ENCODE measurements around the gene RAB40C.

The RAB40C gene

GRCh38 chr16:617855-618254, 28.0 kb downstream of the RAB40C start:
- no peak for DNase-seq (ENCODE audit: low spot score)

GRCh38 chr16:619476-620100, 29.7 kb downstream of the RAB40C start:
- DNase-seq (ENCODE audit: low spot score), result no peak

DNA sequence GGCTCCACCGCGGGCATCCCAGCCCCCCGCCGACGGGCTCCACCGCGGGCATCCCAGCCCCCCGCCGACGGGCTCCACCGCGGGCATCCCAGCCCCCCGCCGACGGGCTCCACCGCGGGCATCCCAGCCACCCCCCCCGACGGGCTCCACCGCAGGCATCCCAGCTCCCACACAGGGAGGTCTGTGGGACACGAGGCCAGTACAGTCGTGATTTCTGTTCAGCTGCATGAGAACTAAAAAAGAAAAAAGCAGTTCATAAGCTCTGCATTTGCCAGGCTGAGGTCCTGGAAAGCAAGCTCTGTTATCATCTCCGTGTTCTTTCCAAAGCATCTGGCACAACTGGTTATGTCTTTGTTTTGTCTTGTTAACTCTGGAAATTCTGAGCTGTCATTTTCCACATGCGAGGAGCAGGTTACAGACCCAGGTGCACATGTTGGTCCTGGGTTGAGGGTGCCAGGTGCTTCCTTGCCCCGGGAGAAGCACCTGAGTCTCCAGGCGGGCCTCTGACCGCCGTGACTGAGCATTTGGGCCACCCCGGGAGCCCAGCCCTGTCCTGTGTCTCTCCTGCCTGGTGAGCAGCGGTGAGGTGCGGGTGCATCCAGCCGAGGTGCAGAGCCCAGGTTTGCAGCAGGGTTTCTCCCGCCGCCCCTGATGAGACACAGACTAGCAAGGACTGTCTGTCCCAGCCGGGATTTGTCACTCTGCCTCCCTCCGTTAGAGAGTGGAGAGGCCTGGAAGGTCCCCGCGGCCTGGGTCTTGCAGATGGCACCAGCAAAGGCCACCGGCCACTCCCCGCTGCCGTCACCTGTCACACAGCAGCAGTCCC, 31.0 kb downstream of the RAB40C start:
- DNase-seq (ENCODE audit: low spot score), result no peak

DNA sequence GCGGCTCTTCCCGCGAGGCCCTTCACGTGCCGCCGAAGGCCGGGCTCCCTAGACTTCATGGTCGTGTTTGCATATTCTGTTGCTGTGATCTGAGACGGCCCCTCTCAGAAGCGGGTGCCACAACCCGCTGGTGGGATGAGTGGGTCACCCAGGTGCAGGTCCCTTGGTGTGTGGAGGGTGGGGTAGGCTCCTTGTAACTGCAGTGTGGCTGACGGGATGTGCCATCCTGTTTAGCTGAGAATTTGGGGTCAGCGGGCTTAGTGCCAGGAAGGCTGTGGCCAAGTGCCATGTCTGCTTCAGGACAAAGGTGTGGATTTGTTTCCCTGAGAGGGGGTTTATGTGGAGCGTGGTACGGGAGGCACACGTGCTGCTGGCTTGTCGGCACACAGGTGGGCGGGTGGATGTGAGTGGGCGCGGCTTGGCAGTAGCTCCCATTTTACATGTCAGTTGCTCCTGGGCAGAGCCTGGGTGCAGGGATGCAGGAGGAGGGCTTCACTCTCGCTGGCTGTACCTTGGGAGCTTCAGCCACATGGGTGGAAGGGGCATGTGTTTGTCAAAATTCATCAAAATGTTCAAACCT, 31.8 kb downstream of the RAB40C start:
- no peak for DNase-seq (ENCODE audit: low spot score)

DNA sequence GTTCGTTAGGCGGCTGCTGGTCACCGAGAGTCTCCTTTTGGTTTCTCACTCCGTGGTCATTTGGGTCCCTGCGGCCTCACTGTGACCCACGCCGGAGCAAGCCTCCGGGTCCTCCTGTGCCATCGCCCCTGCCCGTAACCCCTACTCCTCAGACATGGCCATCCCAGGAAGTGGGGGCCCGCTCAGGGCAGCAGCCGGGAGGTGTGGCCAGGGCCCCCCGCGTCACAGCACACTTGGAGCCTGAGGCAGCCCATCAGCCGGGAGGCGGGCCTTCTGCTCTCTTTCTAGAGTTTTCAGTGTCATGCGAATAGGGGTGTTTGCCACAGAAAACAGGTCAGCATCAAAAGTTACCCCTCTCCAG, 33.0 kb downstream of the RAB40C start:
- DNase-seq (ENCODE audit: low spot score), result no peak

GRCh38 chr16:624526-625070, 34.7 kb downstream of the RAB40C start:
- DNase-seq (ENCODE audit: low spot score), result no peak

DNA sequence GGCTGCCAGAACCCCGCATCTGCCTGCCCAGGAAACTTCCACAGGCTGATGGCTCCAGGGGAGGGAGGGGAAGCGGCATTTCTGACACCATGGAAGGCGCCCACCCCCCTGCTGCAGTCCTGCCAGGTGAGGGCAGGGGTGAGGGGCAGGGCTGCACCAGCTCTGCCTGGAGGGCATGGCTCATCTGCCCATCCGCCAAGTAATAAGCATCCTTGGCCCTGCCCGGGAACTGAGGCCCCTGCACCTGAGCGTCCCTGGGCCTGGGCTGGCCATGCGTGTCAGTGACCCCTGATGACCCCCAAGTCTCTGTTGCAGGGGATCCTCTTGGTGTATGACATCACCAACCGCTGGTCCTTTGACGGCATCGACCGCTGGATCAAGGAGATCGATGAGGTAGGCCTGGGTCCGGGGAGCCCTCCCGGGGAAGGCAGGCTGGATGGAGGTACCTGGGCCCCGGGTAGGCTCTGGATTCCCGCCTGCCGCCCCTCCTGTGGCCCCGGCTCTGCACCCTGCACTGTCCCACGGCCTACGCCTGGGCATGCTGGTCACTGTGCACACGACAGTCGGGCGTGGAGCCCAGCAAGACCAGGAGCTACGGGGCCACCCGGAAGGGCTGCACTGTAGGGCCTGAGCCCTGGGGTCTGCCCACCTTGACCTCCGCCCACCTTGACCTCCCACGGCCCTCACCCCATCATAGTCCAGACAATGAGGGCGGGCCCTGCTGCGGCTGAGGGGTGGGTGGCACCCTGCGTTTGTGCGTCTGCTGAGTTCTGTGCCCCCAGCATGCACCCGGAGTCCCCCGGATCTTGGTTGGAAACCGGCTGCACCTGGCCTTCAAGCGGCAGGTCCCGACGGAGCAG, 35.5 kb downstream of the RAB40C start:
- no peak for DNase-seq (ENCODE audit: low spot score)

GRCh38 chr16:625977-626765, 36.3 kb downstream of the RAB40C start:
- DNase-seq (ENCODE audit: low spot score), result no peak

DNA sequence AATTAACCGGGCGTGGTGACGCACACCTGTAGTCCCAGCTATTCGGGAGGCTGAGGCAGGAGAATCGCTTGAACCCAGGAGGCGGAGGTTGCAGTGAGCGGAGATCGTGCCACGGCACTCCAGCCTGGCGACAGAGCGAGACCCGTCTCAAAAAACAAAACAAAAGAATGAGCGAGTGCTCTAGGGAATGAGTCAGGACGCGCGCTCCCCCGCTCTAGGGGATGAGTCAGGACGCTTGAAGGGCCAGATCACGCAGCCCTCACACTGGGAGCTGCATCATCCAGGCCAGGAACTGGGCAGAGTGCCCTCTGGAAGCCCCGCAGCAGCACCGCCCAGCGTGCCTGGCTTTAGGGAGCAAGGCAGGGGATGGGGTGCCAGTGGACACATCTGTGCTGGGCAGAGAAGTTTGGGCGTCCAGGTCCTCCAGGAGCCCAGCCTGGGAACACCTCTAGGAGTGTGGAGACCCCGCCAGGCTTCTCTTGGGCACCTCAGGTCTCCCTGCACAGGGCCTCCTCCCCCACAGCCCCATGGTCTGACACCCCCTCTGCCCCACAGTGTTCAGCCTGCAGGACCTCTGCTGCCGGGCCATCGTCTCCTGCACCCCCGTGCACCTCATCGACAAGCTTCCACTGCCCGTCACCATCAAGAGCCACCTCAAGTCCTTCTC, 37.1 kb downstream of the RAB40C start:
- peak; percentile 55 for DNase-seq (ENCODE audit: low spot score)

- no peak for DNase-seq (ENCODE audit: low spot score)
Measured at GRCh38 chr16:627454-628239, 37.8 kb downstream of the RAB40C start.

DNA sequence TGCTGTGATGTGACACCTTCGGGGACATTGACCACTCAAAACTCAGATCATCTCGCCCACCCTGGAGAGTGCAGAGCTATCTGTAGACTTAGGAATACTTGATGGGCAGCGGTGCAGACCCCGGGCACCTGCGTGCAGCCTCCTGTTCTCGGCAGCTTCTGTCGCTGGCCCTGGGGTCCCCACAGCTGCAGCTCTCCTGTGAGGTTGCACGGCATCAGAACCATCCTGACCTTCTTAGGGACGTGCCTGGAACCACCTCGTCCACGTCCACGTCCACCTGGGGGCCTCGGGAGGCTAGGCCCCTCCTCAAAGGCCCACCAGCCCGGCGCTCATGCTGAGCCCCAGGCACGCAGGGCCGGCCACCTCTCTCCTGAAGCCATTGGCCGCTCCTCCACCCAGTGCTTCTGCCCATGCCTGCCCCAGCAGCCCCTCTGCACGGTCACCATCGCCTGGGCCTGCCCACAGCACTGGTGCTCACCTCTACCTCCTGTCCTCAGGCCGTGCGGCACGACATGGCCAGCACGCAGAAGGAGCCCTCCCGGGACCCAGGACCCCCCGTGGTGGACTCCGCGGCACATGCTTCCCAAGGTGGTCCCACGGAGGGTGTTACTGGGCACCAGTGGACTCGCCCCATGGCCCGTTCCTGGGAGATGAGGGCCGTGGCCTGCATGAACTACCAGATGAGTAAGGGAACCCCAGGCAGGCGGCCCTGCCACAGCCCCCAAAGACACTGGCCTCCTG, 38.6 kb downstream of the RAB40C start:
- no peak for DNase-seq (ENCODE audit: low spot score)

GRCh38 chr16:629185-629832, 39.4 kb downstream of the RAB40C start:
- DNase-seq (ENCODE audit: low spot score), result no peak

- no peak for DNase-seq (ENCODE audit: low spot score)
Measured at GRCh38 chr16:629833-630248, 40.0 kb downstream of the RAB40C start.

GRCh38 chr16:630249-630814, 40.5 kb downstream of the RAB40C start:
- DNase-seq (ENCODE audit: low spot score), result no peak

DNA sequence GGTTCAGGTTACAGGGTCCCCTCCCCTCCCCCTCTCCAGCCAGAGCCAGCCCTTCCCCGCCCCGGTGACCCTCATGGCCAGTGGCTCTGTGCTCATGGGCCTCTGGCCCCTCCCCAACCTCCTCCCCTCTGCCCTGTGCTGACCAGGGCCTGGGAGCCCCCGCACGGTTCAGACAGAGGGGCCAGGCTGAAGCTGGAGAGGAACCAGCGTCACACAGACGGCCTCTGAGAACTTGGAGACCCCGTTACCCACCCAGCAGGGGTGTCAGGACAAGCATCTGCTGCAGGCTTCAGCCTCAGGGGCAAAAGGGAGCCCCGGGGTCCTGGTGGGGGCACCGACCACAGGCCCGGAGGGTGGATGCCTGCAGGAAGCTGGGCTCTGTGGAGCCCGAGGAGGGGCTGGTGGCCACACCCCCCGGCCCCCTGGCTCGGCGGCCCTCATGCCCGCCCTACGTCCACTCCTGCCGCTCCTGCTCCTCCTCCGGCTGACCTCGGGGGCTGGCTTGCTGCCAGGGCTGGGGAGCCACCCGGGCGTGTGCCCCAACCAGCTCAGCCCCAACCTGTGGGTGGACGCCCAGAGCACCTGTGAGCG, 41.0 kb downstream of the RAB40C start, which contains the start of gene WFIKKN1:
WFIKKN1 (plus strand) TSS at position 171 of the 591 bp plus-strand sequence; CDS start at position 440, 269 bp downstream.
- no peak for DNase-seq (ENCODE audit: low spot score)

DNA sequence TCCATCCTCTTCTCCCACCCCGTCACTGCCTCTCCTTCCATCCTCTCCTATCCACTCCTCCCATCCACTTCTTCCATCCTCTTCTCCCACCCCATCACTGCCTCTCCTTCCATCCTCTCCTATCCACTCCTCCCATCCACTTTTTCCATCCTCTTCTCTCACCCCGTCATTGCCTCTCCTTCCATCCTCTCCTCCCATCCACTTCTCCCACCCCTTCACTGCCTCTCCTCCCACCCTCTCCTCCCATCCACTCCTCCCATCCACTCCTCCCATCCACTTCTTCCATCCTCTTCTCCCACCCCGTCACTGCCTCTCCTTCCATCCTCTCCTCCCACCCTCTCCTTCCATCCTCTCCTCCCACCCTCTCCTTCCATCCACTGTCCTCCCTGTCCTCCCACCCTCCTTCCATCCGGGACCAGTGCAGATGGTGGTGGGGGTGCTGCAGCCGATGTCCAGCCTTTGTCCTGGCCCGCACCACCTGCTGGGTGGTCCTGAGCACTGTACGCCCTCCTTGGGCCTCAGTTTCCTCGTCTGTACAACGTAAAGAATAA, 42.0 kb downstream of the RAB40C start:
- no peak for DNase-seq (ENCODE audit: low spot score)

All from kidney capillary endothelial cell (primary cell).